Left lung (tissue), 10 donors: ENCODE results near the gene AKAP13. TPM values are rescaled to one million over a fixed set of nuclear protein-coding genes. Genes with fewer than 3 reads are reported as not detected.
"Not testable (repeated sequence)": the region's sequence is repeated elsewhere in the genome, so short reads cannot be mapped to it uniquely, and the experiment has no call there.

ENCODE experiments used
- ATAC-seq: fragments of 200-7000 bp; cut with Tn5 transposase; one replicate; pipeline ENCODE4 v1.9.1; 2020; ENCODE audit warnings: moderate library complexity
- DNase-seq, 4 donors: peaks; one replicate each; pipeline ENCODE4 v3.0.0-alpha.2; 2013 to 2020
- H3K27ac ChIP-seq, 2 donors: fragments of 200-600 bp; sonication (generic) in 1 of 2; one replicate each; pipeline versions ENCODE4 v1.5.0 to v1.8.0; 2020 to 2021
- H3K27me3 ChIP-seq, 2 donors: fragments of 200-600 bp; sonication (generic) in 1 of 2; one replicate each; pipeline versions ENCODE4 v1.5.0 to v1.8.0; 2020 to 2021
- H3K36me3 ChIP-seq, 2 donors: fragments of 200-600 bp; sonication (generic) in 1 of 2; one replicate each; pipeline versions ENCODE4 v1.5.0 to v1.8.0; 2020 to 2021
- H3K4me1 ChIP-seq, 2 donors: fragments of 200-600 bp; one replicate each; pipeline ENCODE4 v1.8.0; 2021
- H3K4me3 ChIP-seq, 2 donors: fragments of 200-600 bp; sonication (generic) in 1 of 2; one replicate each; pipeline versions ENCODE4 v1.5.0 to v1.8.0; 2020 to 2021; ENCODE audit warnings: mild to moderate bottlenecking in 1 of 2
- H3K9me3 ChIP-seq, 2 donors: fragments of 200-600 bp; sonication (generic) in 1 of 2; one replicate each; pipeline versions ENCODE4 v1.5.0 to v1.8.0; 2020 to 2021
- CTCF ChIP-seq, 2 donors: fragments of 200-600 bp; sonication (generic) in 1 of 2; IDR thresholded peaks; one replicate each; pipeline versions ENCODE4 v1.5.0 to v1.8.0; 2021; ENCODE audit warnings: antibody characterized with exemption in 2 of 2
- intact Hi-C, 2 donors: fragments of 100-400 bp; cut with DNase I; formaldehyde crosslinking; loops; one replicate each; pipeline versions ENCODE4 v1.11.2 to v1.14.2; 2022
- polyA plus RNA-seq, 6 donors: library from polyadenylated mRNA; unstranded; fragments of 120-200 nt; gene quantifications; one replicate each; pipeline ENCODE4 v1.2.1, GENCODE V29; 2013; ENCODE audit not compliant: insufficient read length in 6 of 6
- total RNA-seq, 2 donors: library from RNA; stranded (reverse); fragmentation: NEBNext Ultra II Directional; extraction: Animal tissue kit (Norgen Biotek cat#: 25700); gene quantifications; one replicate each; pipeline ENCODE4 v1.2.1, GENCODE V29; 2021
- donor health status: DM: no; HTN: yes; CAD: no.
- donor health status: DM: no; HTN: no; CAD: no.

Gene AKAP13
- total and polyA plus RNA-seq, 8 donors, result 93.6 to 346 (median 102) TPM

GRCh38 chr15:85427286-85428028 is 47.1 kb downstream of the AKAP13 start:
- Histone ChIP-seq H3K4me1 (peaks cover 0 to 6% of the 10 kb centered on the region in 2 donors), H3K4me3 (no peak overlapping the region), H3K9me3 (no peaks in the 10 kb centered on the region), H3K27me3 (no peaks in the 10 kb centered on the region), H3K27ac (no peak overlapping the region), H3K36me3 (no peaks in the 10 kb centered on the region)
- intact Hi-C loops, result no loop called here
- TF ChIP-seq CTCF (IDR thresholded peaks at IDR 0.05), result no peak
- no peak for DNase-seq
- ATAC-seq, result no peak

GRCh38 chr15:85429522-85429921 is 49.1 kb downstream of the AKAP13 start:
- DNase-seq, result no peak
- Histone ChIP-seq H3K4me1 (peaks cover 0 to 4% of the 10 kb centered on the region in 2 donors), H3K27me3 (no peaks in the 10 kb centered on the region), H3K4me3 (no peak overlapping the region), H3K36me3 (no peaks in the 10 kb centered on the region), H3K27ac (no peak overlapping the region), H3K9me3 (no peaks in the 10 kb centered on the region)
- ATAC-seq, result no peak
- no peak for TF ChIP-seq CTCF (IDR thresholded peaks at IDR 0.05)
- intact Hi-C loops, result no loop called here

GRCh38 chr15:85430406-85431204 is 50.2 kb downstream of the AKAP13 start:
- TF ChIP-seq CTCF (IDR thresholded peaks at IDR 0.05), result no peak
- ATAC-seq, result no peak
- Histone ChIP-seq H3K27me3 (no peaks in the 10 kb centered on the region), H3K36me3 (no peaks in the 10 kb centered on the region), H3K4me1 (peaks cover 0 to 4% of the 10 kb centered on the region in 2 donors), H3K27ac (no peak overlapping the region), H3K4me3 (no peak overlapping the region), H3K9me3 (no peaks in the 10 kb centered on the region)
- DNase-seq, result no peak
- intact Hi-C loops, result no loop called here

- Histone ChIP-seq H3K4me3 (no peak overlapping the region), H3K4me1 (peaks cover 14 to 20% of the 10 kb centered on the region in 2 donors), H3K9me3 (no peaks in the 10 kb centered on the region), H3K27me3 (no peaks in the 10 kb centered on the region), H3K27ac (no peak overlapping the region), H3K36me3 (no peaks in the 10 kb centered on the region)
- no peak for ATAC-seq
- intact Hi-C loops, result no loop called here
- TF ChIP-seq CTCF (IDR thresholded peaks at IDR 0.05), result no peak
- no peak for DNase-seq
These were observed 59.6 kb downstream of the AKAP13 start for GRCh38 chr15:85439996-85440395.

GRCh38 chr15:85440451-85440850 is 60.0 kb downstream of the AKAP13 start:
- no peak for TF ChIP-seq CTCF (IDR thresholded peaks at IDR 0.05)
- intact Hi-C loops, result no loop called here
- ATAC-seq (peak; percentile 9), DNase-seq (no peak)
- H3K36me3 ChIP-seq, result no peaks in the 10 kb centered on the region
- no peaks in the 10 kb centered on the region for H3K9me3 ChIP-seq
- H3K4me1 ChIP-seq, result peaks cover 14 to 20% of the 10 kb centered on the region in 2 donors
- H3K27me3 ChIP-seq, result no peaks in the 10 kb centered on the region
- no peak overlapping the region for H3K4me3 ChIP-seq
- H3K27ac ChIP-seq, result no peak overlapping the region

- intact Hi-C loops, ATAC-seq: not testable (repeated sequence)
- H3K4me1 ChIP-seq, result peaks cover 14 to 20% of the 10 kb centered on the region in 2 donors
These were observed 61.5 kb downstream of the AKAP13 start for GRCh38 chr15:85441854-85442253.

More at GRCh38 chr15:85441854-85442253, 61.5 kb downstream of the AKAP13 start:
- H3K36me3 ChIP-seq, H3K27me3 ChIP-seq, H3K9me3 ChIP-seq, DNase-seq, H3K4me3 ChIP-seq, H3K27ac ChIP-seq: not testable (repeated sequence)
